Stimulated activated CD4-positive, alpha-beta T cell treated with anti-CD3 and anti-CD28 coated beads, TNF-alpha, amount 100 ng/mL, for 24 hours (primary cell): ENCODE results near the gene CMYA5.
"Not testable (repeated sequence)": the region's sequence is repeated elsewhere in the genome, so short reads cannot be mapped to it uniquely, and the experiment has no call there.

ENCODE experiments used
- DNase-seq, 3 experiments: peaks; one replicate each; pipeline ENCODE4 v3.0.0-alpha.2; 2020; ENCODE audit warnings: low read depth in 3 of 3

The CMYA5 gene

GRCh38 chr5:79702606-79703380 lies 13.2 kb downstream of the CMYA5 start:
- DNase-seq = peak in 1 of 3 experiments; percentile 29

GRCh38 chr5:79703381-79703645 lies 13.7 kb downstream of the CMYA5 start:
- no peak for DNase-seq

GRCh38 chr5:79704553-79704952 lies 14.9 kb downstream of the CMYA5 start:
- DNase-seq = no peak

GRCh38 chr5:79705632-79706031 lies 16.0 kb downstream of the CMYA5 start:
- DNase-seq = no peak

GRCh38 chr5:79706317-79706716 lies 16.7 kb downstream of the CMYA5 start:
- not testable (repeated sequence) for DNase-seq

GRCh38 chr5:79707535-79707934 lies 17.9 kb downstream of the CMYA5 start:
- DNase-seq = no peak

- no peak for DNase-seq
Observed at GRCh38 chr5:79712741-79713140, 23.1 kb downstream of the CMYA5 start.

GRCh38 chr5:79713727-79714126 lies 24.1 kb downstream of the CMYA5 start:
- no peak for DNase-seq

- DNase-seq = no peak
Observed at GRCh38 chr5:79716839-79717238, 27.2 kb downstream of the CMYA5 start.

- DNase-seq = no peak
Observed at GRCh38 chr5:79720096-79720495, 30.5 kb downstream of the CMYA5 start.

- no peak for DNase-seq
Observed at GRCh38 chr5:79727451-79728355, 38.1 kb downstream of the CMYA5 start.

GRCh38 chr5:79728396-79728795 lies 38.8 kb downstream of the CMYA5 start:
- DNase-seq = no peak

GRCh38 chr5:79729679-79730078 lies 40.0 kb downstream of the CMYA5 start:
- DNase-seq = no peak

GRCh38 chr5:79730564-79730963 lies 40.9 kb downstream of the CMYA5 start:
- no peak for DNase-seq

GRCh38 chr5:79731775-79732174 lies 42.1 kb downstream of the CMYA5 start:
- no peak for DNase-seq

GRCh38 chr5:79736528-79737514 lies 47.2 kb downstream of the CMYA5 start:
- no peak for DNase-seq

- no peak for DNase-seq
Observed at GRCh38 chr5:79738349-79738748, 48.7 kb downstream of the CMYA5 start.

- no peak for DNase-seq
Observed at GRCh38 chr5:79742549-79743136, 53.0 kb downstream of the CMYA5 start.

- no peak for DNase-seq
Observed at GRCh38 chr5:79743846-79744605, 54.4 kb downstream of the CMYA5 start.

- DNase-seq = no peak
Observed at GRCh38 chr5:79745255-79745654, 55.6 kb downstream of the CMYA5 start.
